Heart left ventricle (tissue), 13 donors: ENCODE data around the gene GLG1.

Experiments
- CTCF ChIP-seq, 12 donors: fragments of 200-600 bp; sonication (generic) in 4 of 12; IDR thresholded peaks; one replicate each; pipeline versions ENCODE4 v1.5.0 to v1.8.0; 2018 to 2022; ENCODE audit warnings: antibody characterized with exemption in 12 of 12, mild to moderate bottlenecking in 5 of 12
- POLR2A ChIP-seq, 2 donors: fragments of 450-650 bp; IDR thresholded peaks; one replicate each; pipeline ENCODE4 v1.6.1; 2017; ENCODE audit warnings: antibody characterized with exemption in 2 of 2, mild to moderate bottlenecking in 2 of 2, moderate library complexity in 2 of 2
- donor health status: ischemic (EF 13 %, LVEDD 7.1; RV severe dilation, severe dysfunction).
- donor health status: DM: no; HTN: yes; CAD: no.
- donor health status: DM: no; HTN: no; CAD: no.
- donor health status: ischemic (EF 25% LVEDD 6.9; RV normal size, moderate dysfunction).
- donor health status: ischemic (EF 25% LVEDD 5.7; RV mildly dilated, moderate dysfunction).
- donor health status: ischemic (EF 35%, LVEDD 5.7; RV mildly dilated, moderate dysfunction).
- donor health status: nonischemic (EF 11% LVEDD 7.7; RV severe dilation, severe dysfunction).
- donor health status: DM: yes; HTN: yes; CAD: no.
- donor health status: PGD.
- donor health status: ischemic (EF 29% LVEDD 5.4; RV normal size, mild dysfunction).
- donor health status: nonischemic (EF 23%, LVEDD 6.1; RV moderate dilation, normal function).

- no peak for TF ChIP-seq CTCF (IDR thresholded peaks at IDR 0.05)
- TF ChIP-seq POLR2A (IDR thresholded peaks at IDR 0.05) = no peak
Observed at GRCh38 chr16:74652249-74652648, 45.3 kb upstream of the GLG1 start.
